Ramos (cell line): ENCODE measurements around the gene UBXN7.
"Not testable (repeated sequence)": the region's sequence is repeated elsewhere in the genome, so short reads cannot be mapped to it uniquely, and the experiment has no call there.

Experiments used
- in situ Hi-C: fragments of 300-500 bp; cut with MboI; formaldehyde crosslinking; loops from one replicate; pipeline ENCODE4 v1.14.3; 2022; ENCODE audit warnings: low sequenced_read_pairs; ENCODE audit not compliant: unreplicated experiment

The UBXN7 gene

GRCh38 chr3:196360586-196360985, 71.6 kb downstream of the UBXN7 start:
- in situ Hi-C loops: no loop called here

GRCh38 chr3:196358540-196358939, 73.7 kb downstream of the UBXN7 start:
- in situ Hi-C loops: not testable (repeated sequence)

- in situ Hi-C loops: no loop called here
Measured at GRCh38 chr3:196357905-196358304, 74.3 kb downstream of the UBXN7 start.

DNA sequence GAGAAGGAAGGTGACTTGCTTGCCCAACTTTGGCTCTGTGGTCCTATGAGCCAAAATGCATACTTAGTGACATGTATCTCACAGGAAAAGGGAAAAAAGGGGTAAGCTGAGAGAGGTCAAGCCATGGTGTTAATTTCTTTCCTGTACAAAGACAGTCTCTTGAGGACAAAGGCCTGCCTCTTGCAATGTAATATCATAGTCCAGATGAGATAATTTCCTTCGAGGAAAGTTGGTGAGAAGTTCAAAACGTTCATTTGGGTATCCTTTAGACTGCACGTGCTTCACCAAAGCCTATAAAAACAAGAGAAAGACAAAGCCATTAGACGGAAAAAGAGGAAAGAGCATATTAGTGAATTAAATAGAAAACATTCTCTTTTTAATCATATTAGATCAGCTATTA, 75.7 kb downstream of the UBXN7 start:
- in situ Hi-C loops: no loop called here

DNA sequence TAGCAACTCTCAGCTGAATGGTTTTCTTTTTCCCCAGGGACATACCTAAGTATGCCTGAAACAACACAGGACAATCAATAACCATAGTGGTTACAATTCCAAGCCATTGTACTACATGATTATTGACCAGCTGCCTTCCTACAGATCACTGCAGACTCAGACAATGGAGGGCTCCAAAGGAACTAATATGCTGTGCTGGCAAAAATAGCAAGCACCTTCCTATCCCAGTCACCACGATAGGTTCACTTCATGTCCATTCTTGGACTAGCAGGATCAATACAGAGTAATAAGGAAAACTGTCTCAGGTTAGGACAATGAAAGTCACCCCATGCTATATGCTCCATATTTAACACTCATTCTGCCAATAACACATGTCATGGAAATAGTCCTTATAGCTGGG, 76.6 kb downstream of the UBXN7 start:
- in situ Hi-C loops: no loop called here

DNA sequence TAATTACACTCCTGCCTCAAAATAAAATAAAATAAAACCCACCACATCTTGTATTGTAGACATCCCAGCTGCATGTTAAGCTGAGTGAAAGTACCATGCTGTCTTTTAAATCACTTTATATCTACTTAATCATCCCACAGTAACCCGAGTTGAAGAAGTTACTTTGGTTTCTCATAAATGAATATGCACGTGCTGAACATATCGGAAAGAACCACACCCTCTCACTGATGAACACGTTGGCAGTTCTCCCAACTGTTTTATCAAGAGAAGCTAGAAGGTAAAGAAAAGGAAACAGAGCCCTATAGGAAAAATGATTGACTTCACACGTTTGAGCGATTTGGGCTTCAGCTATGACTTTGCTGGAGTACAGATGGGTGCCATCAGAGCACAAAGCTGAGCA, 78.1 kb downstream of the UBXN7 start:
- in situ Hi-C loops: no loop called here

DNA sequence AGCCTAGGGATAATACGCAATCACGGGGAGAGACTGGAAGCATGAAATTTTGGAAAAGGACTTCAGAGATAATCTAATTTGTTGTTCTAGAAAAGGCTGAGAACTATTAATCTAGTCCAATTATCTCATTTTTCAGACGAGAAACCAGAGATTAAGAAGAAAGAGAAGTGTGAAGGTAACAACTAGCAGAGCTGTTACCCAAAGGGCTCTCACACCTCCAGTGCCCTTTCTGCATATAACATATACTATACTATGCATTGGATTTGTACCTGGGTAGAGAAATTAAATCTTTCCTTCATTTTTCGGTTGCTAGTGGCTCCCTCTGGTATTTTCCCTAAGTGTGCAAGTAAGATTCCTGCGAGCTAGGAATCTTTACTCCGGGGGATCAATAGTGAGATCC, 80.7 kb downstream of the UBXN7 start:
- in situ Hi-C loops: no loop called here

DNA sequence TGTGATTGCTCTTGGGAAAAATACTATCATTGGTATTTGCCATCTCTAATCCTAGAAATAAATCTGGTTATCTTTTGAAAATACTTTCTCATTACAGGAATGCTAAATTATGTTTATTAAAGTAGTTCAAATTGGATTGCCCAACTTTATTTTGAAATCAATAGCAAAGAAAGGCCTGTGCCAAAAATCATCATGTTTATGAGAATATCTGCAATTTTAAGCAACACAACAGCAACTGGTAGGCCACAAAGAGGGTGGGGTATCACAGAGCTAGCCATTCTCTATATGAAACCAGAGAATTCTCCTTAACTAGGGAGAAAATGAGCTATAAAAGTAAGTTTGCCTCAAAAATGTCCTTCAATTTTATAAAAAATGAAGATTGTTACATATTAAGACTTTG, 82.2 kb downstream of the UBXN7 start:
- in situ Hi-C loops: no loop called here

DNA sequence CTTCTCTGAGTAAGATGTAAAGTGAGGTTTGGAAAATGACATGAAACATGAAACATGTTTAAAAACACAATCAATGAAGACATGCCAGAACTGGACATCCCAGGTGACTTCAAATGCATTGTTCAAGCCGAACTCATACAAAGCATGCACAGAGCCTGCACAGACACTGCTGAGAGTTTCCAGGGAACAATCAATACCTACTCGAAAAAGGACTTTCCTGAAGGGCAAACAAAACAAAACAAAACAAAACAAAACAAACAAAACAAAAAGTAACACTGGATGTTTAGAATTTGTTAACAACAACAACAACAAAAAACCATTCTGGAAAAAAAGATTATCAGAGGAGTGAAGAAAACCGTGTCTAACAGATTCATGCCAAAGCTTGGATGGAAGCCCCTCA, 83.5 kb downstream of the UBXN7 start:
- in situ Hi-C loops: no loop called here

DNA sequence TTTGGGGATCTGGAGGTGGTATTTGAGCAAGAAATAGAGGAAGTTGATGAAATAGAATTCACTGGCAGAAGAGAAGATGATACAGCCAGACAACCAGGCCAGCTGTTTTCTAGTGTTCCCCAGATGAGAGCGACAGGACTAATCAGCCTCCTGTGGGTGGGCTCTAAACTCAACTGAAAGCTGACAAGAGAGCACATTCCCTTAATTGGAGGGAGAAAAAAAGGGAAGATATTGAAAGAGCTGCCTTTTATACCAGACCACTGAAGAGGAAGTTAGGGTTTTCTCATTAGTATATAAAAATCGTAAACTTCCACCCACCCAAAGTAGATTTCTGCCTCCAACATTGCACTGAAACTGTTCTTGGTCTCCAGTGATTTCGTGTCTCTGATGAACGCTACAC, 87.6 kb downstream of the UBXN7 start:
- in situ Hi-C loops: no loop called here

DNA sequence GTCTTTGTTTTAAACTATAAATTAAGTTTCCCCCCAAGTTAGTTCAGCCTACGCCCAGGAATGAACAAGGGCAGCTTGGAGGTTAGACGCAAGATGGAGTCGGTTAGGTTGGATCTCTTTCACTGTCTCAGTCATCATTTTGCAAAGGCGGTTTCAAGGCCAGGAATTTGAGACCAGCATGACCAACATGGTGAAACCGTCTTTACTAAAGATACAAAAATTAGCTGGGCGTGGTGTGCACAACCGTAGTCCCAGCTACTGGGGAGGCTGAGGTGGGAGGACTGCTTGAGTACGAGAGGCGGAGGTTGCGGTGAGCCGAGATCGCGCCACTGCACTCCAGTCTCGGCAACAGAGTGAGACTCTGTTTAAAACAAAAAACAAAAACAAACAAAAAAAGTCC, 88.3 kb downstream of the UBXN7 start:
- in situ Hi-C loops: not testable (repeated sequence)

DNA sequence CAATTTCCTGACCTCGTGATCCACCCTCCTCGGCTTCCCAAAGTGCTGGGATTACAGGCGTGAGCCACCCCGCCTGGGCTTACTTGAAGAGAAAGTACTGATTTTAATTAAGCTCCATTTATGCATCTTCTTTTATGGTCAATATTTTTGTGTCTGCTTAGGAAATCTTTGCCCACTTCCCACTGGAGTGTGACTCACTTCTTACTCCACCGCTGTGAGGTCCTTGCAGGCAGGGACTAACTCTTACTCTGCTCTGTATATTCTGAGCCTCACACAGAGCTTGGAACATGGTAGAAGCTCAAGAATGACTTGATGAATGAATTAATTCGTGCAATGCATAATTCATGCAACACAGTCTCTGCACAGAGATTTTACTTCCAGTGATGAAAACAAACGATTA, 91.1 kb downstream of the UBXN7 start:
- in situ Hi-C loops: no loop called here

- in situ Hi-C loops: no loop called here
Measured at GRCh38 chr3:196340466-196340865, 91.8 kb downstream of the UBXN7 start.

- in situ Hi-C loops: no loop called here
Measured at GRCh38 chr3:196339493-196340254, 92.6 kb downstream of the UBXN7 start.

DNA sequence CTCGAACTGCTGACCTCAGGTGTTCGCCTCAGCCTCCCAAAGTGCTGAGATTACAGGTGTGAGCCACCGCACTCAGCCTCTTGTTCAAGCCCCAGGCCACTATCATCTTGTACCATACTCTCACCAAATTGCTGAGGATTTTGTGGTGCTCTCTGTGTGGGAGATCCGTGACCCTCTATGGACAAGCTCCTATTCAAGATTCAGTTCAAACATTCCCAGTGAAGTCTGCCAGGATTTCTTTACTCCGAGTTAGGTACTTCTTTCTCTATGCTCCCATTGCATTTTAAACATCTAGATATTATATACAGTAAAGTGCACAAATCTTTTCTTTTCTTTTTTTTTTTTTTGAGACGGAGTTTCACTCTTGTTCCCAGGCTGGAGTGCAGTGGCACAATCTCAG, 93.2 kb downstream of the UBXN7 start:
- in situ Hi-C loops: no loop called here

DNA sequence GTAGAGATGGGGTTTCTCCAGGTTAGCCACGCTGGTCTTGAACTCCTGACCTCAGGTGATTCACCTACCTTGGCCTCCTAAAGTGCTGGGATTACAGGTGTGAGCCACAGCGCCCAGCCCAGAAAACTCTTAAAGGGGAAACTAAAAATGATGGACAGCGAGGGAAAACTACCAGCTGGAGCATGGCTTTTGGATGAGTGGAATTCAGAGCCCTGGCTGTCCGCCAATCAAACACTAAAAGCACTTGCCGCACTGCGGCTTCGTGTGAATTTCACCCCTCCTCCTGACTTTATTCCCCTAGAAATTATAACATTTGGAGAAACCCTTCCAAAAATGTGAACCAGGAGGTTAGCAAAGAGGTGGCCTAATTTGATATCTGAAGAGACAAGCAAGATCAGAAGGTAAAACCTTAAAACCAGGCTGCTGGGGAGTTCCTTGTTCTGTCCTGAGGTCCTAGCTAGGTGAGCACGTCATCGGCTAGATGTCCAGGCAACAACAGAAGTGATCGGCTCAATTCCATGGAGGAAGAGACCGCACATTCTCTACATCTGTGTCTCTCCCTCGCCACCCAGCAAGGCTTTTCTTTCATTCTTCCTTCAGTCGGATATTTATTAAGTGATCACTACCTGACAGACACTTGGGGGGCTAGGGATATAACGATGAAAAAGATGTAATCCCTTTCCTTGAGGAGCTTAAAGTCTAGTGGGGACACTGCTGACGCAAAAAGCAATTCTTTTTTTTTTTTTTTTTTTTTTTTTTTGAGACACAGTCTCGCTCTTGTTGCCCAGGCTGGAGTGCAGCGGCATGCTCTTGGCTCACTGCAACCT, 95.7 kb downstream of the UBXN7 start:
- in situ Hi-C loops: no loop called here

- in situ Hi-C loops: no loop called here
Measured at GRCh38 chr3:196335503-196335948, 96.7 kb downstream of the UBXN7 start.

- in situ Hi-C loops: no loop called here
Measured at GRCh38 chr3:196334982-196335381, 97.2 kb downstream of the UBXN7 start.

GRCh38 chr3:196332168-196332567, 100.1 kb downstream of the UBXN7 start:
- in situ Hi-C loops: no loop called here

GRCh38 chr3:196327405-196327804, 104.8 kb downstream of the UBXN7 start:
- in situ Hi-C loops: no loop called here

DNA sequence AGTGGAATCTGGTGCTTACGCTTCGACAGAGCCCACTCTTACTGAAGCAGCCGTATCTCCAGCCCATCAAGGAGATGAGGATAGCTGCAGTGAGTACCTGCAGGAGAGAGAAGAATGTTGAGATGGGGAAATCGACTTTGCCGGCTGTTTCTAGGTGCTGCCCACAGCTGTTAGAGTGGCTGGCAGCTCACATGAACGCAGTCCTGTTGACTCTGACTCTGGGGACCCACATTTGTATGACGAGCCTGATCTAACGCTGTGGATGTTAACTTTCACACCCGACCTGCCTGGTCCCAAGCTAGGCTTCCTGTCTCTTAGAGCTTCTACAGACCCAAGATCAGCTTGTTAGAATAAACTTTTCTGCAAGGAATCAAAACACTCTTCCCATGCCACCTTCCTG, 105.3 kb downstream of the UBXN7 start:
- in situ Hi-C loops: no loop called here

DNA sequence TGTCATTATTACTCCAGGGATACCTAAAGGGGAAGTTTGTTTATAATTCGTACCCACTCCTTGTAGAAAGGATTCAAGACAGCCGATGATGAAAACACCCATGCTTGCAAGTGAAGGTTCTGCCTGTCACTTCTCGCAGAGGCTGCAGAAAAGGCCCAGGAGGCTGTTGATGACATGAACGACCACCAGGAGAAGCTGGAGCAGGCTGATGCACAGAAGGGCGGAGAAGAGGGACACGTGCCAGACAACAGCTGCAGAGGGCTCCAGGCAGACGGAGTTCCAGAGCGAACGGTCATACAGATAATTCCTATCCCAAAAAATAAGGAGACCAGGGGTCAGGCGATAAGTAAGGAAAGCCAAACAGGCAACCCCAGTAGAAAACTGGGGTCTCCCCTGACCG, 108.5 kb downstream of the UBXN7 start:
- in situ Hi-C loops: no loop called here
